ENCODE measurements around the gene UPK2. TPM values are rescaled to one million over a fixed set of nuclear protein-coding genes. Genes with fewer than 3 reads are reported as not detected.

UPK2 gene
- total RNA-seq, 1 experiment from 2014 or later, result not detected

DNA sequence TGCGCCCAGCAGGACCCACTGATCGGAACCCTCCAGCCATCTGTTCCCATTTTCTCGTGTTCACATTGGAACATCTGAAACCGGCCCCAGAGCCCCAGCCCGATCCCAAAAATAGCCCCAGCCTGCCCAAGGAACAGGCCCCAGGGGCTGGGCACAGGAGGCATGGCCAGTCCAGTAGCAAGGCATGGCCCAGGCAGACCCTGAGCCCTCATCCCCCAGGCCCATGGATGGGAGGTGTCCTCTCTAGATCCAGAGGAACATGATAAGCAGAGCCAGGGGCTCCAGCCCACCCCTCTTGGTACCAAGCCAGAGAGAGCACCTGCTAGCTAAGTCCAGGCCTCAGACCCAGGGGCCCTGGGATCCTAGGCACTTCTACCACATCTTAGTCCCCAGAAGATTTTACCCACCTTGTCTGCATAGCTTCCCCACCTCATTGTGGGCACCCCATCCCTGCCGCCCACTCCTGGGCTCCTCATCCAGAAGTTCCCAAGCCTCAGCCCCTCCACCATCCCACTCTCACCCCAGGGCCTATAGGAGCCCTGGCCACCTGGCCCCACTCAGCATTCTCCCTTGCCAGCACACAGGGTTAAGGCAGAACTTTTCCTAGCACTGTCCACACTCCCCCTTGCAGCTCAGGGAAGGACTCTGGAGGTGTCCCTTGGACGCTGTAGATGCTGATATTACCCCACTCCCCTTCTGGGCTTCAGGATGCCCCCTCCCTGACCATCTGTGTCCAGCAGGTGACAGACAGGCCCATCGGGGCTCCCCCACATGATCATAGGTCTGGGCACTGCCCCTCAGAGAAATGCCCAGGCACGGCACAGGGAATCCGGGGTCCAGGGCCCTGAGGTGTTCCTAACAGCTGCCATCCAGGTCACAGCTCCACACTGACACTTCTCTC lies 39.9 kb upstream of the UPK2 start:
- DNase-seq (ENCODE audit: low read depth), result no peak
- in situ Hi-C loops (cut with HindIII; ENCODE audit: low pct_unique_long_range_greater_than_20kb, low sequenced_read_pairs), result no loop called here

DNA sequence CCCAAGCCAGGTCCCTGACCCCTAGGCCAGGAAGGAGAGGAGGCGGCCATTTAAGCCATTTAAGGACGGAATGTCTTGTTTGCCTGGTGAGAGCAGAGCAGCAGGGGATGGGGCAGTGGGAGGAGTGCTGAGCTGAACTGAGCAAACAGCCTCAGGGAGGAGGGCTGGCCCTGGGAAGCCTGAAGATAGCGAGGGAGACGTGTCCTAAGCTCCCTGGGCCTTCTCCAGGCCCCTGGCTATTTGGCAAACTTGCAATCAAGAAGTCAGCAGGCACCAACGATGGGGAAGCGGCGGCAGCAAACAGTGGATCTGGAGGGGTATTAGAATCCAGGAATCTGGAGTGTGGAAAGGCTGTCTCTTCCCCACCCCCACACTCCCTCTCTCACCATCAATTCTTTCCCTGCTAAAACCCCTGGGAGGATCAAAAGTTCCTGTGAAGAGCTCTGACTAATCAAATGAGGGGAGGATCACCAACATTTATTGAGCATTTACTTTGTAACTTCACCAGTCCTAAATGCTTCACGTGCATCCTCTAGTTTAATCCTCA lies 39.2 kb upstream of the UPK2 start:
- DNase-seq (ENCODE audit: low read depth), result peak; percentile 47
- in situ Hi-C loops (cut with HindIII; ENCODE audit: low pct_unique_long_range_greater_than_20kb, low sequenced_read_pairs), result no loop called here

GRCh38 chr11:118917481-118918127 lies 38.5 kb upstream of the UPK2 start:
- peak; percentile 85 for DNase-seq (ENCODE audit: low read depth)
- in situ Hi-C loops (cut with HindIII; ENCODE audit: low pct_unique_long_range_greater_than_20kb, low sequenced_read_pairs), result no loop called here

DNA sequence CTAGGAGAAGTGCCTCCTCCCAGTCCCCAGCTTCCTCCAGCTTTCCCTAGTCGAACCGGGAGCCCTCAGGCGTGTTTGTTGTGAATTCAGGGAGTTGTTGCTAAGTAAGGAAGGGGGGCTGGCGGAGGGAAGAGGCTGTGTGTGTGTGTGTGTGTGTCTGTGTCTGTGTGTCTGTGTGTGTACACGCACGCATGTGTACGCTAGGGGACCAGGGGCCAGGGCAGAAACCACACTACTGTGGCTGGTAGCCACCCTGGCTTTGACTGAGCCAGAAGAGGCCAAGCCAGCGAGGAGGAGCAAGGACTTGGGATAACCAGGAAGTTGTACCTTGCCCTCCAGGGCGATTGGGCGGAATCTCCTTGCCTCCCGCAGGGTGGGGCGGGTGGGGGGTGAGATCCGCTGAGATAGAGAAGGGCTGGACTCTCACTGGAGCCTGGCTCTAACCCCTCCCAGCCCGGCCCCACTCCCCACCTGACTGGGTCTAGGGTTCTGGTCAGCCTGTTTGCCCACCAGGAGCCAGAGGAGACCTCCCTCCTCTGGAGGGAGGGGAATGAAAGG lies 37.9 kb upstream of the UPK2 start:
- in situ Hi-C loops (cut with HindIII; ENCODE audit: low pct_unique_long_range_greater_than_20kb, low sequenced_read_pairs), result no loop called here
- peak; percentile 96 for DNase-seq (ENCODE audit: low read depth)

DNA sequence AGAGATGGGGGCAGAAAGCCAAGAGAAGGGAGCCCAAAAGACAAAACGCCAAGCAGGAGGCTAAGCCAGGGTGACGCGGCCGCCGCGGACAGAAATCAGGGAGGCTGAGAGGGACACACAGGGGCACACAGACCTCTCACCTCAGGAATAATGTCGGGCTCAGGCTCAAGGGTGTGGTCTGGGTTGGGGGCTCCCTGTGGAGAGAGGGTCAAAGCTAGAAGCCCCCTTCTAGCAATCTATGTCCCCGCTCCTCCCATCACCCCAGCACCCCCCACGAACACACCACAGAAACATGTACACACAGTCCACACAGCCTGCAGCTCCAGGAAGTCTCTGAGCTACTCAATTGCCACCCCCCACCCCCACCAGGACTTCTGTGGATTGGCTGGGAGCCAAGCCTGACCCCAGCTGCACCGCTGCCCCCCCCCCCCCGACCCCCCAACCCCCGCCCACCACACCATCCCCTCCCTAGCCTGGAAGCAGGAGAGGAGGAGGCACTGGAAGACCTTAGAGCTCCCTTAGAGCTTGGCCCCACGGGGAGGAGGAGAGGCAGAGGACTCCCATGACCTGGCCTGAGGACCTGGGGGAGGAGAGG lies 37.3 kb upstream of the UPK2 start:
- no peak for DNase-seq (ENCODE audit: low read depth)
- in situ Hi-C loops (cut with HindIII; ENCODE audit: low pct_unique_long_range_greater_than_20kb, low sequenced_read_pairs), result no loop called here

- DNase-seq (ENCODE audit: low read depth), result peak; percentile 74
- in situ Hi-C loops (cut with HindIII; ENCODE audit: low pct_unique_long_range_greater_than_20kb, low sequenced_read_pairs), result no loop called here
Observed at GRCh38 chr11:118921121-118921928, 34.8 kb upstream of the UPK2 start.

DNA sequence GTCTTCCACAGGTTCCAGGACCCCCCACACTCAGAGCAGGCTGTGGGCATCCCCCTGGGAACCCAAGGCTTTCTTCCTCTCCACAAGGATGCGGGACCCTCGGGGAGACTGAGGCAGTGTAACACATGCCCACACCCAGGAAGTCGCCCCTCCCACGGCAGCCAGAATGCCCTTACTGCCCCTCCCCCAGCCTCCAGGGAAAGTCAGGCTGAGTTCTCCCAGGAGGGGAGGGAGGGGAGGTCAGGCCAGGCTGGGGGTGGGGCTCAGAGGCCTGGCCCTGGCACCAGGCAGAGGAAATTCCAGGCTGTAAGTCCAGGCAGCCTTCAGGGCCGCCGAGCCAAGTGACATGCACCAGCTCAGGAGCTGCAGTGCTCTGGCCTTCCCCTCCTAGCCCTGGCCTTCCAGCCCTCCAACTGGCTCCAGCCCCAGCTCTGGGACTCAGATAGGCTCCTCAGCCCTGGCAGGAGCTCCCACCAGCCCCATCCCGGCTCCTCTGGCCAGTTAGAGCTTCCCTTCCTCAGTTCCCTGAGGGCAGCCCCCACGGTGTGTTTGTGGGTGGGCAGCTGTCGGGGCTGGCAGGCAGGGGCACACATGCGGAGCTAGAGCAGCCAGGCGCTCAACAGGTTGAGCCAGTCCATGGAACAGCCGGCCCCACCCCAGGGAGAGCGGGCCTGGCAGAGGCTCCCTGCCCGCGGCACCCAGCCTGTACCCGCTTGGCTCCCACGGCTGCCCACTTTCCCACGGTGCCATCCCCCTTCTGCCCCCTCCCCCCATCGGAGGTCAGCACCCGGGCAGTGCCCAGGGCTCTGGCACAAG lies 34.0 kb upstream of the UPK2 start:
- peak; percentile 71 for DNase-seq (ENCODE audit: low read depth)
- in situ Hi-C loops (cut with HindIII; ENCODE audit: low pct_unique_long_range_greater_than_20kb, low sequenced_read_pairs), result no loop called here

GRCh38 chr11:118922745-118923627 lies 33.1 kb upstream of the UPK2 start:
- in situ Hi-C loops (cut with HindIII; ENCODE audit: low pct_unique_long_range_greater_than_20kb, low sequenced_read_pairs), result no loop called here
- DNase-seq (ENCODE audit: low read depth), result no peak

DNA sequence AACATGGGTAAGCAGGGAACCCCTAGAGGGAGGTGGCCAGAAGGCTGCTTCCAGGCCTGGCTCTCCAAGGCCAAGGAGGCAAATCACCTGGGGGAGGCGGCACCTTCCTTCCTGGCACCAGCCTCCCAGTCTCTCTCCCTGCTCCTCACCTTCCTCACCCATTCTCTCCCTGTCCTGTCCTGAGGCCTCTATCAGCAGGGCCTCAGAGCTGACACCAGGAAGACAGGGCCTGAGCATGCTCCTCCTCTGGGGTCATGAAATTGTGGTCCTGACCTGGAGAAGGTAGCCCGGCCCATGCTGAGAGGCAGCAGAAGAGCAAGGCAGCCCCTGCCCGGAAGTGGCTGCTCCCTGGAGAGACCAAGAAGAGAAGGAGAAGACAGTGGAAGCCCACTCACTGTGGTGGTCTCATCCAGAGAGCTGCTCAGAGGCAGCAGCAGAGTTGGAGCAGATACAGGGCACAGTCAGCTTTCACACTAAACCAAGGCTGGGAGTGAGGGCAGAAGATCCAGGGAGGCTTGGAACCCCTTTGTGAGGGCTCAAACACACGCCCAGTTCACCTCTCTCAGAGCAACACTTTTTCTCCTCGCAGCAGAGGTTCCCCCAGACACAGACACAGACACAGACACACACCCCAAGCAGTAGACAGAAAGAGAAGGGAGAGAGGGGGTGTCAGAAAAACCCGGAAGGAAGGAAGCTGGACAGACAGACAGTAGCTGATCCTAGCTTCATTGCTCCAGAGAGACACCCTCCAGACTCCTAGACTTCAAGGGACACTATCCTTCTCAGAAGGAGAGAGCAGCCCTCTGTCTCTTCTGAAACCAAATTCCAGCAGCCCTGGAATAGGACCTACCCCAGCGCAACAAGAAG lies 32.1 kb upstream of the UPK2 start:
- in situ Hi-C loops (cut with HindIII; ENCODE audit: low pct_unique_long_range_greater_than_20kb, low sequenced_read_pairs), result no loop called here
- no peak for DNase-seq (ENCODE audit: low read depth)

- peak; percentile 41 for DNase-seq (ENCODE audit: low read depth)
- in situ Hi-C loops (cut with HindIII; ENCODE audit: low pct_unique_long_range_greater_than_20kb, low sequenced_read_pairs), result no loop called here
Observed at GRCh38 chr11:118924591-118925585, 31.2 kb upstream of the UPK2 start.

GRCh38 chr11:118927554-118928100 lies 28.5 kb upstream of the UPK2 start:
- DNase-seq (ENCODE audit: low read depth), result no peak

DNA sequence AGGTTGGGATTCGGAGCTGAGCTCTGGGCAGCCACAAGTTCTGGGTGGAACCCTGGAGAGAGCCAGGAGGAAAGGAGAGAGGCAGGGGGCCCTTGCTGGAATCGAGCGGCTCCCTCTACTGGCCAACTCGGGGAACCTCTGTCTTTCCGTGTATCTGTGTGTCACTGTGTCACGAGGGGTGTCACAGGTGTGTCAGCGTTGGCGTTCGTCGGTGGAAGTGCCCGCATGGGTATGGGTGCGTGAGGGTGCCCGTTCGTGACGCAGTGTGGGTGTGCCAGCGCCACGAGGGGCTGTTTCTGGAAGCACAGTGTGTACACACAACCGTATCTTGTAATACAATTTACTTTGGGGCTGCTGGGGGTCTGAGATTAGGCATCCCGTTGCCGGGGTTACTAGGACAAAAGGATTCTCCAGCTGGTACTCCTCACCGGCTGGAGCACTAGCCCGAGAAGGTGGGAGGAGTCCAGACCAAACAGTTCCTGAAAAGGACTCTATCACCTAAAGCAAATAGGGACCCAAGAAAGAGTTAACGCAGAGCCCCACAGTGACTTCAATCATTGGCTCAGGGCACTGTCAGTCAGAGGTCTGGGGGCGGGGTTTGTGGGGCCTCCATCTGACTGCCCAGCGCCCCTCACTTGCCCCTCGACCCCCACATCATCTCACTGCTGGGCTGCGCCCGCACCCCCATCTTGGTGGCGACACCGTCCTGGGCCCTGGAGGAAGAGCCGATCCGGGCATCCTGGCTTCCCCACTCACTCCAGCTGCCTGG lies 27.8 kb upstream of the UPK2 start:
- in situ Hi-C loops (cut with HindIII; ENCODE audit: low pct_unique_long_range_greater_than_20kb, low sequenced_read_pairs), result no loop called here
- DNase-seq (ENCODE audit: low read depth), result peak; percentile 91

More at GRCh38 chr11:118927554-118928100, 28.5 kb upstream of the UPK2 start:
- in situ Hi-C loops (cut with HindIII; ENCODE audit: low pct_unique_long_range_greater_than_20kb, low sequenced_read_pairs), result no loop called here

GRCh38 chr11:118928870-118929500 lies 27.1 kb upstream of the UPK2 start:
- DNase-seq (ENCODE audit: low read depth), result peak; percentile 77
- in situ Hi-C loops (cut with HindIII; ENCODE audit: low pct_unique_long_range_greater_than_20kb, low sequenced_read_pairs), result no loop called here
